Measurements from ENCODE around the gene DGKG.

Gene DGKG

DNA sequence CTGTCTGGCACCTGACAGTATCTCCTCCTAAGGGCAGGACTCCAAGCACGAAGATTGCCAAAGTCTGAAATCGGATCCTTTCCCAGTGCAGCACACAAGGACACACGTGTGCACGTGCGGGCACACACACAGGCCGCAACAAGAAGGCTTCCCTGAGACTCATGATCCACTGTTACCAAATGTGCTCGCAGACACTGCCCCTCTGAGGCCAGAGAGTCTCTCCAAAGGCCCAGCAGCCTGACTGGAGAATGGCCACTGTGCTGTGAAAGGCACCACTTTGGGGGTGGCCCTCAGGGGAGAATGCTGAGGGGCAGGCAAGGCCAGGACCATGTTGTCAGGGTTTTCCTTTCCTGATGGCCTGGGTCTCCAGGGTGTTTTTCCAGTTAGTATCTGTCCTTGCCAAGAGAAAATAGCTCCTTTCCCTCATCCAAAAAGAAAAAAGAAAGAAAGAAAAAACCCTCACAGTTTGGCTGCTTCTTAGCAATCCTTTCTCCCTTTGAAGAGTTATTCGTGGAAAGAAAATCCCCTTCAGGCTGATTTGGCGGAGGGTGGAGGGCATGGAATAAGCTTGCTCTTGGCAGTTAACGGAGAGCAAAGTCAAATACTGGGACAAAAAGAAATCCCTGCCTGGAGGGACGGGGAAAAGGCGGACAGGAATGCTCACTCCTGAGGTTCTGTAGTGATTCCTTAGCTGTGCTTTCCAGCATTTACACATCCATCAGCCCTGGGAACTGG lies 141.0 kb downstream of the DGKG start:
- no peak for DNase-seq (ENCODE audit: low read depth)

DNA sequence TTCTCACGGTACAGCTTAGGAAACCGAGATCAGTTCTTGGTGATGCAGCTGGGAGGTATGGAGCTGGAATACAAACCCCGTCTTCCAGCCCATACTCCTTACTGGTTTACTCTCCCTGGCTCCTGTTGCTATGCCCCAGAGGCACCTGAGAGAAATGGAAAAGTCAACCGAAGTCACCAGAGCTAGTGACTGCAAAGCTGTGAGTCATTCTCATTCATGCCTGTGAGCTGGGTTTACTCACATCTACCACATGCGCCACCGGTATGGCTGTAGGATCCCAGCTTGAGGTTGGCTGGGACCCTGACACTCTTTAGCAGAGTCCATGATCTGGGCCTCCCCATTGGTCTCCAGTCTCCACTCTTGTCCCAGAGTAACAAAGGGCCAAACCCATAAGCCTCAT lies 141.7 kb downstream of the DGKG start:
- DNase-seq (ENCODE audit: low read depth): no peak
- H3K4me3 ChIP-seq (ENCODE audit: low read depth, low read length): no peak overlapping the region

More for the DNA sequence above, 141.0 kb downstream of the DGKG start:
- no peak overlapping the region for H3K4me3 ChIP-seq (ENCODE audit: low read depth, low read length)

DNA sequence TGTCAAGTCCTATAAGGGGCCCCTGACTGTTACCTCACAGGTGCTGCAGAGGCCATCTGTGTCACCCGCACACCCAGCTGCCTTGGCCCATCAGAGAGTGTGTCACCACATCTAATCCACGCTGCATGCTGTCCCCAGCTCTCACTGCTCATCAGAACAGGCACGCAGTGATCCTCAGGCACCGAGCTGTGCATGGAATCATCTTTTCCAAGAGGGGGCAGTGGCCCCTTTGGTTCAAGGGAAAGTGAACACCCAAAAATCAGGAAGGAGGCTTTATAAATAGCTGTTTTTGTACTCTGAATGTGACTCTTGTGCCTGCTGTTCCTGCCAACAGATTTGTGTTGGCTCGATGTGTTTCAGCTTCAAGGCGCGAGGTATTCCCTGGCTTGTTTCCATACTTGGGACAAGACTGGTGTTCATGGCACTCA lies 142.8 kb downstream of the DGKG start:
- no peak for DNase-seq (ENCODE audit: low read depth)
- no peak overlapping the region for H3K4me3 ChIP-seq (ENCODE audit: low read depth, low read length)

DNA sequence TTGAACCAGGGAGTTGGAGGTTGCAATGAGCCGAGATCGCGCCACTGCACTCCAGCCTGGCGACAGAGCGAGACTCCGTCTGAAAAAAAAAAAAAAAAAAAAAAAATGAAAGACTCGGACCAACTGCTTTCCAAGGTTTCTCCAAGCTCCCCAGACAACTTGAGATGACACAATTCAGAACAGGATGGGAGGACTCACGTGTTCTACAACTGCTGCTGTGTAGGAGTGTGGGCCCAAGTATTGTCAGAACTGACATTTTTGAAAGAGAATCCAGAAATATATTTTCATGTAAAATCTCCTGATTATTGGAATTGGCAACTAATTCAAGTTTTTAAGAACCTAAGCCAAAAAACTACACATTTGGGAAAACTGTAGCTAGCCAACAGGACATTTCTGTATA lies 143.6 kb downstream of the DGKG start:
- no peak overlapping the region for H3K4me3 ChIP-seq (ENCODE audit: low read depth, low read length)
- no peak for DNase-seq (ENCODE audit: low read depth)

DNA sequence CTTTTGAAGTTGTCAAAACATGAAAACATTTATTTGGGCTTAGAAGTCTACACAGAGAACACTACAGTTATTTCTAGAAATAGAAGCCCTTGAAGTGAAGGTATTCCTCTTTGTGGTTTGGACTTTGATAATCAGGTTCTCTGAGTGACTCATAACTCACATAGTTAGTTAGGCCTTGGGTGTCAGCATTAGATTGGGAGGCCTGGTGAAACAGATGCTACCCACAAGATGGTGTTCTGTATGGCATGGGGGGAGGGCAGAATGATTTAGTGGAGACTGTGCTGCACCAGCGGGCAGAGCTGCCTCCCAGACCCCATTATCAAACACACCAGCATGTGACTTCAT lies 144.2 kb downstream of the DGKG start:
- no peak for DNase-seq (ENCODE audit: low read depth)
- H3K4me3 ChIP-seq (ENCODE audit: low read depth, low read length): no peak overlapping the region

DNA sequence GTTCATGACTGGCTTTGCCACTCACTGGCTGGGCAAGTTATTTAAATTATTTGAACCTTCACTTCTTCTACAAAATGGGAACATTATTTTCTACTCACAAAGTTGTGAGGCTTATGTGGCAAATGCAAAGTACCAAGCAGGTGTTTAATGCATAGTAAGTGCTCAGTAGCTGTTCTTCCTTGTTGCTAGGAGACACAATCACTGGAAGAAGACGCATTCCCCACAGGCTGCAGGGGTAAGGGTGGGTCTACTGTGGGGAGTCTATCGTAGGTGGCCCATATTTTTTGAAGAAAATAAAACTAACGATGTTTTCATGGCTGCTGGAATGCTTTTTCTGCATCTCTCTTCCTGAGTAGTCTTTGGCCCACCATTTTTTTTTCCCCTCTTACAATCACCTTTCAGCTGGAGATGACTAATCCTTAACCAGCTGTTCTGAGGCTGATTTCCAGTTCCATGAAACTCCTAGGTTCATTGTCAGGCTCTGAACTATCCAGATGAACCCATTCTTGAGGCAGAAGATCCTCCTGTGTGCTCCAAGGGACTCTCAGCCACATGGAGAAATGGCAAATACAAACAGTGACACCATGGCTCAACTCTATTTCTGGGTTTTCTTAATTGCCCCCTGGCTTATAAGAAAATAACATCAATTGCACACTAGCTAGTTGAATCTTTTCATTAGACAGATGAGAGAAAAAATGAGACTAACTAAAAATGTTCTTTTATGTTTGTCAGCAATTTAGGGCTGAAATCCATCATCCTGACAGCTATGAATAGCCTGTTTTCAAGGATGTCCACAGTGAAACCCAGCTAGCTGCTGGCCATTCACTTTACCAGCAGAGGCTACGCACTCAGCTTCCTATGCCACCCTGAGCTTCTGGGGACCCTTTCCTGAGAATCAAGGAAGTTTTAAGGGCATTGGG lies 144.9 kb downstream of the DGKG start:
- no peak overlapping the region for H3K4me3 ChIP-seq (ENCODE audit: low read depth, low read length)
- no peak for DNase-seq (ENCODE audit: low read depth)

DNA sequence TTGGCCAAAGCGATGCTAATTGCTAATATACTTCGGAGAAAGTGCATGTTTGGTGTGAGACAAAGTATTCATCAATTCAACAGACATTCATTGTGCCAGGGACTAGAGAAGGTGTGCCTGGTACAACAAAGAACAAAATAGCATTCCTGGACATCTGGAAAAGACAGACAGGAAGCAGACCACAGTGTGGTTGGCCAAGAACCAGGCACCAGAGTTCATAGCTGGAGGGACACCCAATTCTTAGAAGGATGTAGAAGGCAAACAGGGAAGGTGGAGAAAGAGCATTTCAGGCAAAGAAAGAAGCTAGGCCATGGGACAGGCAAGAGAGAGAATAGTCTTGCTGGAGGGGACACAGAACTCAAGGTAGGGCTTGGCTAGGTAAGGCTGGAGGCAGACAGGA lies 147.4 kb downstream of the DGKG start:
- no peak overlapping the region for H3K4me3 ChIP-seq (ENCODE audit: low read depth, low read length)

DNA sequence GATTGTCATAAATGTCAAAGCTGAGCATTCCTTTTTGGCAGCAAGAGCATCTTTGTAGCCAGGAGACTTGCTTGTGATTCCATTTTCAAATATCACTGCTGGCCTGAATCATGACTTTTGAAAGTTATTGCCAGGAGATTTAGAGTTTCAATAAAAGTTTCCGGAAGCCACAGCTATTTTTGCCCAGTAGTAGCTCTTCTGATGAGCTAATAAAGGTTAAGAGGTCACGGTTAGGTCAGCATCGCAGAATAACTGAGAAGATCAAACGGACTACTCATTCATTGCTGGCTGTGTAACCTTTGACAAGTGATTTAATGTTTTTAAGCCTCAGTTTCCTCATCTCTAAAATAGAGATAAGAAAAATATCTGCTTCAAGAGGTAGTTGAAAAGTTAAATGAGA lies 148.1 kb downstream of the DGKG start:
- DNase-seq (ENCODE audit: low read depth): no peak
- H3K4me3 ChIP-seq (ENCODE audit: low read depth, low read length): no peak overlapping the region

More for the DNA sequence above, 147.4 kb downstream of the DGKG start:
- no peak for DNase-seq (ENCODE audit: low read depth)

DNA sequence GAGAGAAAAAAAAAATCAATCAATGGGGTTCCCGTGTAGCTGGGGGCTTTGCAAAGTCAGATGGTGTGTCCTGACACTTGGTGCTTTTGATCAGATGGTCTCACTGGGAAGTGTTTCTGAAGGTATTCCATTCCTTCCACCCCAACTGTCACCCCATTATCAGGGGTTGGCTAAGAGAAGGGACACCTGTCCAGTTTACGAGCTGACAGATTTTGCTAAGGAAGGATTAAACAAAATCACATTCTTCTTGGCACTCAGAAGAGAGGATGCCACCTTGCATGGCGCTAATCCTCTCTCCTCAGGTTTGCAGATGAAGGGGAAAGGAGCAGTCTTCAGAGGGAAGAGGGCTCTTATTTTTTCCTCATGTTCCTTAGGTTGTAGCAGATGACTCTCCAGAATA lies 149.4 kb downstream of the DGKG start:
- no peak for DNase-seq (ENCODE audit: low read depth)
- no peak overlapping the region for H3K4me3 ChIP-seq (ENCODE audit: low read depth, low read length)

DNA sequence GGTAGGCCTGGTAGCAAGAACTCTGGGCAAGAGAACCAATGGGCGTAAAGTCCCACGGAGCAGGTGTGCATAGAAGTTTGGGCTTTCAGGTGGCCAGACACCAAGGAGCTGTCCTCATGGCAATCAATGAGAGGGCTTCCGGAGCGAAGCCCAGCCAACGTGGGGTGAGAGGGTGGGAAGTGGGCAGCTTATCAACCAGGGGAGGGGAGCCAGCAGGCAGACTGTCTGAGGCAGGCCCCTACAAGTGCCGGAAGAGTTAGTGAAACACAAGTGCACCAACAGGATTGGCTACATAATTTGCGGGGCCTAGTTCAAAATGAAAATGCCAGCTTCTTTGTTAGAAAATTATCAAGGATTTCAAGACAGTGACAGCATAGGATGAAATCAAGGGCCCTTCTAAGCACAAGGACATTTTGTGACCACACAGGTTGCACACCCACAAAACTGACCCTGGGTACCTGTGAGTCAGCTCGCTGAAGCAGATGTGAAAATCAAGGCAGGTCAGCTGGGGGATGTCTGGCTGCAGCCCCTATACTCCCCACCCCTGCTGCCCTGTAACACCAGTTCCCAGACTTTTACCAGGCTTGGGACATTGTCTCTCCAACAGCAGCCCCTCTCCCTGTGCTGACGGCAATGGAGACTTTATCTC lies 151.1 kb downstream of the DGKG start:
- H3K4me3 ChIP-seq (ENCODE audit: low read depth, low read length): no peak overlapping the region
- DNase-seq (ENCODE audit: low read depth): no peak

DNA sequence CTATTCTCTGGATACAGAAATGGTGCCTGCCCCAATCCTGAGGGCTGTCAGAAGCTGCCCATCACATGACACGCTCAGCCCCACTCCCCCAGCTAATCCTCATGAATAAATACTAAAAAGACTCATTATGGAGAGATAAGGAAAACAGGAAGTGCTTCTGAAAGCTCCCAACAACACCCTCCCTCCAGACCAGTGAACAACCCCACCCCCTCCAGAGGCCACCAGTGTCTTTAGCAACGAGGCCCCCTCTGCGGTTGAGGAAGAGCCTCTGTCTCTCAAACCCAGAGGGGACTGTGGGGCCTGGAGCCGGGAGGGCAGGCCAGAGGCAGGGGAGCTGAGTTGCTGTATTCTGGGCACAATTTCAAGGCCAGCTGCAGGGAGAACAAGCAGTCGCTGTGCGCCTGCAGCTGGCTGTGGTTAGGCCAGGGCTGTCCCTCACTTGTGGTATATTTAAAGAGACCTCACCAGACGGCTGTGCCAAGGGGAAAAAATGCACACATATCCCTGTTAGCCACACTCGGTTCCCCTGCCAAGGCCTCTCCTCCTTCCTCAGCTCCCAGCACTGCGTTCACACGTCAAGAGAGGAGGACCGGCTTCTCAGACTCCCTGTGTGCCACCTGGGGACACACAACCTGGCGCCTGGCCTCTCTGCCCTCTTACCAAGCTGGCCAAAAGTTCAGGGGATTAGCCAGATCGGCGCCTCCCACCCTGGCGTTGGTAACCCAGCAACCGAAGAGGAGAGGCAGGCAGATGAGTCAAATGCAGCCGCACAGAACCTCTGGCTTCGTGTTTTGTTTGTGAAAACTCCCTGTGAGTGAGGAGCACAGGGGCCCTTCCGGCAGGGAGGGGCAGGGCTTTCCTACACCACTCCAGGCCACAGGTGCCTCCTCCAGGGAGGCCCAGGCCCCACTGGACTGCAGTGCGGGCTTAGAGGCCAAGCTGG lies 152.0 kb downstream of the DGKG start:
- H3K4me3 ChIP-seq (ENCODE audit: low read depth, low read length): peak overlapping the region; percentile 22
- DNase-seq (ENCODE audit: low read depth): peak; percentile 63

DNA sequence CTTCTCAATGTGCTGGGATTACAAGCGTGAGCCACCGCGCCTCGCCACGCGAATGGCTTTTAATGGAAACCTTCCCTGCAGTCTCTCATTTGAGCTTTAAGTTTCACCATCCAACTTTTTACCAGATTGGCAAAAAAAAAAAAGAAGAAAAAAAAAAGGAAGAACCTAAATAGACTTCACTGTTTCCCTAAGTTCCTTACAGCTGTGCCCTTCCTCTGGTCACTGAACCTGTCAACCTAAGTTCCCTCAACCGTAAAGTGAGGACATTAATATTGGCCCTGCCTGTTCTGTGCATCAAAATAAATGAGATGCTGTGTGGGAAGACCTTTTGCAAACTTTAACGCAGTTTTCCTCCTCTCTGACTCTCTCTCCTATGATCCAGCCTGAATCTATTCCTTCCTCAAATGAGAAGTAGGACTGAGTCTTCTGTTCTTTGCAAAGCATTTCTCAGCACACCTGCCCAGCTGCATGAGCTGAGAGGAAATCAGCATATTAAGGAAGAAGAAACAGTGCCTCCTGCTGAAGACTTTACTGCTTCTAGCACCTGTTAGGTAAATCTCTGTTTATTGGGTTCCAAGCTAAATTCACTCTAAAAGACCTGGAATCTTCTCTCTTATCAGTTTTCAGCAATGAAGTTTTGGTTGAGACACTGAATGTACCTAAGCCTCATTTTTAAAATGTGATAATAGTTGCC lies 153.6 kb downstream of the DGKG start:
- no peak overlapping the region for H3K4me3 ChIP-seq (ENCODE audit: low read depth, low read length)
- DNase-seq (ENCODE audit: low read depth): no peak

DNA sequence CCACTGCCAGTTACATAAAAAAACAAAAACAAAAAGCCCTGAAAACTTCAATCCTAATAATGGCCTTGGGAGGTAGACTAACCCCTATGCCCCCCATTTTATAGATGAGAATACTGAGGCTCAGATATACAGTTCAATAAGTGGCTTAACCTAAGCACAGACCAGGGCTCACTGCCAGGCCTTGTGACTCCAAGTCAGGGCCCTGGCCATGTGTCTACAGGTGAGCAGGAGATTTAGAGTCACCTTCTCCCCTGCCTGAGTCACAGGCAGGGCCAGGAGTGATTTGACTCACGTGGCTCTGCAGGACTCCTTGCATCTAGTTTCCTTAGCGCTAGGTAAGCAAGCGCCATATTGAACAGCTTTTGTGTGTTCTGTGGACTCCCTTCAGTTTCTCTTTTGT lies 154.5 kb downstream of the DGKG start:
- DNase-seq (ENCODE audit: low read depth): no peak
- H3K4me3 ChIP-seq (ENCODE audit: low read depth, low read length): no peak overlapping the region

DNA sequence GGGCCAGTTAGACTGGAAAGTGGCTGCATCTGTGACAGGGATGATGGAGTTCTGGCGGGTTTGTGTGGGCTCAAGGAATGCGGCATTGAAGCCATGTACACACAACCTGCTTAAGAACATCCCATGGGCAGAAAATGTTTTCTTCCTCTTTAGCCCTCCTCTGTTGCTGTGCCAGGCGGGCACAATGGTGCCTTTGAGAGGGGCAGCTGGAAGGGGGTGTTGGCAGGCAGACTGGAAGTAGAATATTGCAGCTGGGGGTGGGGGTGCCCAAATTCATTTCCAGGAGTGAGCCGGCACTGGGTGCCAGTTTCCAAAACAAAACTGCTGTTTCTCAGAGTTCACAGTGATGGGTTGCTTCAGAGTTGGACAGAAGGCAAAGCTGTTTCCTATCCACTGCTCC lies 161.3 kb downstream of the DGKG start:
- no peak overlapping the region for H3K4me3 ChIP-seq (ENCODE audit: low read depth, low read length)
- DNase-seq (ENCODE audit: low read depth): no peak

DNA sequence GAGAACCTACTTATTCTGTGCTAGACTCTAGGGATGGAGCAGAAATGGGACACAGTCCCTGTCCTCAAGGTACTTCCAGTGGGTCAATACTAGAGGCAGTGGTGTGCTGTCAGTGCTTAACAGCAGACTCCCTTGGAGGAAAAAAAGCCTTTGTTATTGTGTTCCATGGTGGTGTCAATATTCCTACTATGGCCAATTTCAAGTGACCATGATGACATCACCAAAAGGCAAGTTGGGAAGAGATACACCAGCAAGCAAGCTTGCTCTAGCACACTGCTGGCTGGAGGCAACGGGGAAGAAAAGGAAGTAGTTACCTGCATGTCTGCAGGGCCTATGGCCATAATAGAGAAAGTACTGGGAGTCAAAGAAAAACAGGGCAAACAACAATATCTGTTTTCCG lies 163.6 kb downstream of the DGKG start:
- no peak overlapping the region for H3K4me3 ChIP-seq (ENCODE audit: low read depth, low read length)
- no peak for DNase-seq (ENCODE audit: low read depth)

DNA sequence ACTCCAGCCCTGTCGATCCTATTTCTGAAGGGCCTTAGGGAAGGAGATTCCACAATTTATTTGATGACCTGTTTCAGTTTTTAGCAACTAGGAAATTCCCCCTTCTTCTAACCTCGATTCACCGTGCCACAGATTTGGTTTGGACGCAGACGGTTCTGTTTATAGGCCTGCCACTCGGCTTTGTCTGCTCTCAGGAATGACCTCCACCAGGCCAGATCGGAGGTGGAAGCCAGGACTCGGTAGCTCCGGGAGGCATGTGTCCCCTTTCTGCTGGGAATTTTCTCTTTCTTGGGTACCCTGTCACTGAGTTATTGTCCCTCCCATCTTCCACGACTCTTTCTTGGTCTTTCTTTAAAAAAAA lies 167.6 kb downstream of the DGKG start:
- DNase-seq (ENCODE audit: low read depth): no peak
- no peak overlapping the region for H3K4me3 ChIP-seq (ENCODE audit: low read depth, low read length)

DNA sequence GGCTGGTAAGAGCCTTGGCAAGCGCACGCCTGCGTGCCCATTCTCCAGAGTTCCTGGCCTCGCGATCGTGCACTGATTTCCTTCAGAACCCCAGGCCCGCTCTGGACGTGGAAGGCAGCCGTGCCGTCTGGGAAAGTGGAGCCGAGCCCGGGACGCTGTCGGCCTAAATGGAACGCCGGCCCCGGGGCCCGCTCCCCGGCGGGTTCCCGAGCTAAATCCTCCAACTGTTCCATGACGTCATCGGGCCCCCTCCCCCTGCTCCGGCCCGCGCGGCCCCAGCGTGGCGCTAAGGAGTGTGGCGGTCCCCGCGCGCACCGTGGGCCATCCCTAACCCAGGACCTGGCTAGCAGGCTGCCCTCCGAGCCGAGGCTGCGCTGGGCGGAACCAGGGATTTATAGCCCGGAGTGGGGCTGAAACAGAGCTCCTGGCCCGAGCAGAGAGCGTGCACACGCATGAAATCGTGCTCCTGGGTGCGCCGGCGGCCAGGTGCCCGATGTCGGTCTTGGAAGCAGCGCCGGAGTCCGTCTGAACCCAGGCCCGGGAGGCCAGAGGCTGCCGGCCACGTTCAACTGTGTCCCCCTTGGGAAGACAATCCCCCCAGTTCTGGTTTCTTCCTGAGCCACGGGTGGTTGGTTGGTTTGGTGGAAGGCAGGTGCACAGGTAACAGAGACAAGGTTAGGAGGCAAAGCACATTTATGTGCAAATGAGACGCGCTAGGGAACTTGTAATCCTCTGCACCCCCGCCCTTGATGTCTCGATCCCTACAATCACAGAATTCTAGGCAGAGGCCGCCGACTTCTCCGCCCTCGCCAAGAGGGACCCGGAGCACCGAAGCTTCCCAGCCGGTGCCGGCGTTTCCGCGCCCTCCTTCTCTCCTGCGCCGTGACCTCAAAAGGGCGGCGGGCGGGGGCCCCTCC lies 168.2 kb downstream of the DGKG start:
- H3K4me3 ChIP-seq (ENCODE audit: low read depth, low read length): peak overlapping the region; percentile 29
- no peak for DNase-seq (ENCODE audit: low read depth)

DNA sequence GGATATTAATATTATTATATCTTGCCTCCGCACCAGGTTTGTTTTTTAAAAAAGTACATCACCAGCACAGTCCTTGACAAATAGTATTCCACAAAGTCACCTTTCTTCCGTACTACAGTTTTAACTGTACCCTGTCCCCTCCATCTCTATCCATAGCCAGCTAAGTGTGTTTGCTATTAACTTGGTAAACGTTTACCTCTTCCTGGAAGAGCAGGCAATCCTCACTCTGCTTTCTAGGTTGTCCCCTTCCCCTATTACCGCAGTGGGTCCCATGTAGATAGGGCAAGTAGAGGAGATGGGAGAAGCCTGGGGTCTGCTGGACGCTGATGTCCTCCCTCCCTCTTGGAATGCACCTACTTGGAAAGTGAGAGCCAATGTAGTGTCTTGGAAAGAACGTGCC lies 169.2 kb downstream of the DGKG start:
- no peak overlapping the region for H3K4me3 ChIP-seq (ENCODE audit: low read depth, low read length)
- DNase-seq (ENCODE audit: low read depth): no peak

Data from skeletal muscle cell (primary cell).